ENCODE data around the gene FZD2.
A peak's percentile ranks its signal among the peaks of the same experiment; 100 is the strongest.
"Not testable (repeated sequence)": the region's sequence is repeated elsewhere in the genome, so short reads cannot be mapped to it uniquely, and the experiment has no call there.

FZD2 gene

DNA sequence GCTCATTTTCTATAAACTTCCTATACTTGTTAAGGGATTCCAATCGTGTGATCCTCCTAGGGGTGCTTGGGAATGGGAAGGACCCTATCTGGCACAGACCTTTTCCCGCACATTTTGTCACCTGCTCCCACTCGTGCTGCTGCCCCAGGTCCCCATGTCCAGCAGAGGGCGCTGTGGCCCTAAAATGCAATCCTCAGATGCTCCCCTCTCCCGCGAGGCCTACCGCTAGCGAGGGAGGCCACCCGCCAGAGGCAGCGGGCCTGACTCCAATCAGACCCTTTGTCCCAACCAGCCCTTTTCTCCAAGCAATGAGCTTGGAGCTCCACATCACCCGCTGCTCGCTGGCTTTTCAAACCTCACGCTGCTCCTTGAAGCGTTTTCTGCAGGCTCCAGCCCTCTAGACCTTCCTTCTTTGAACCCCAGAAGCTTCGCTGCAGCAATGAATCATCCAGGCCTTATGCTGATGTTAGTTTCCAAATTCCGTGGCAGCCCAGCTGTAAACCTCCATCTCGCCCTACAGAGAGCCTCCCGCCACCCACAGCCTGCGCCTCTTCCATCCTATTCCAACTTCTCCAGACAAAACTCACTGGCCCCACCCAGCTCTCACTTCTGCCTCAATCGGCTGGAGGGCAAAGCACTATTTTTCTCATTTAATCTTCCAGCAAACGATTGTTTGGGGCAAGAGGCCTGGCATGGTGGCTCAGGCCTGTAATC is 23.6 kb upstream of the FZD2 start:
- H3K4me3 ChIP-seq (ENCODE audit: low read depth in 1 of 5, low read length in 5 of 5), result peak overlapping the region in 4 of 5 donors; percentile 16 to 55 (median 52)
- H3K36me3 ChIP-seq (ENCODE audit: control insufficient read depth in 5 of 5, insufficient read depth in 5 of 5, low read length in 5 of 5), result no peaks in the 10 kb centered on the region
- peaks cover 0 to 2% (median 0%) of the 10 kb centered on the region in 5 donors for H3K27me3 ChIP-seq (ENCODE audit: control insufficient read depth in 5 of 5, insufficient read depth in 4 of 5, low read length in 5 of 5)
- peak overlapping the region in 3 of 5 donors; percentile 38 to 72 (median 54) for H3K9ac ChIP-seq (ENCODE audit: low read length in 5 of 5)
- H3K27ac ChIP-seq (ENCODE audit: low read depth, low read length), result no peak overlapping the region
- H3K9me3 ChIP-seq (ENCODE audit: control insufficient read depth in 5 of 5, low read length in 5 of 5), result no peaks in the 10 kb centered on the region
- H3K4me1 ChIP-seq (ENCODE audit: control insufficient read depth in 5 of 5, insufficient read depth in 5 of 5, low read length in 5 of 5), result peaks cover 2 to 20% (median 18%) of the 10 kb centered on the region in 5 donors

DNA sequence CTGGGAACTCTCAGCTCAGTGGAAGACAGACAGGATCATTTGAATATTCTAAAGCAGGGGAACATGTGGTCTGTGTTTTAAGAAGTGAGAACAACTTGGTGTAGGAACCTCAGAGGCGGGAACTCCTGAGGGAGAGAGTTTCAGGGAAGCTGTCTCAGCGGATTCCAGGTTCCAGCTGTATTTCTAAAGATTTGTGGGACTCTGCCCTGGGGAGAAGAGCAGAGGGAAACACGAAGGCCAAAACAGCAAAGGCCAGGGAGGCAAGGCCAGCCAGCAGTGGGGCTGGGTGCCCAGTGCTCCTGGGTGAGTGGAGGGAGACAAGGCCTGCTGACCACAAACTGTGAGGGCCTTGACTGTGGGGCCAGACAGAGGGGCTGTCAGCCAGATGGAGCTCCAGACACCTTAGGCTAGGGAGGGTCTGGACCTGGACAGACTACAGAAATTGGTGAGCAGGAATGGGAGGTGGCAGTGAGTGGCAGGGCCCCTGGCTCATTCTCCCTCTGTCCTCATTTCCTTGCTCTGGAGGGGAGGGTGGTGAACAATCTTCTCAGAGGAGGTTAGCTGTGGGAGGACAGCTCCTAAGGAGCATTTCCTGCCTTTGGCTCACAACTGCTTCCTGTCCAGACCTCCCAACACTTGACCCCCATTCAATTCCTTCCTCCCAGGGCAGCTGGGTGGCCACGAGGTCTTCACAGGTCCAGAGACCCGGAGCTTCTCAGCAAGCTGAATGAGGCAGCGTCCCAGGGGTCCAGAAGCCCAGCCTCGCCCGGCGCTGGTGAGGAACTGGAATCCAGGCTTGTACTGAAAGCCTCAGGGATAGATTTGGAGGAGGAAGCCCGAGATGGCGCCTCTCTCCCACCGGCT is 21.0 kb upstream of the FZD2 start:
- Histone ChIP-seq H3K4me1 (ENCODE audit: control insufficient read depth in 5 of 5, insufficient read depth in 5 of 5, low read length in 5 of 5) (peaks cover 2 to 20% (median 18%) of the 10 kb centered on the region in 5 donors), H3K36me3 (ENCODE audit: control insufficient read depth in 5 of 5, insufficient read depth in 5 of 5, low read length in 5 of 5) (no peaks in the 10 kb centered on the region), H3K27me3 (ENCODE audit: control insufficient read depth in 5 of 5, insufficient read depth in 4 of 5, low read length in 5 of 5) (peaks cover 0 to 6% (median 2%) of the 10 kb centered on the region in 5 donors), H3K9ac (ENCODE audit: low read length in 5 of 5) (peak overlapping the region in 3 of 5 donors; percentile 0 to 54 (median 32)), H3K27ac (ENCODE audit: low read depth, low read length) (peak overlapping the region; percentile 24), H3K9me3 (ENCODE audit: control insufficient read depth in 5 of 5, low read length in 5 of 5) (no peaks in the 10 kb centered on the region), H3K4me3 (ENCODE audit: low read depth in 1 of 5, low read length in 5 of 5) (peak overlapping the region in 1 of 5 donors; percentile 32)

DNA sequence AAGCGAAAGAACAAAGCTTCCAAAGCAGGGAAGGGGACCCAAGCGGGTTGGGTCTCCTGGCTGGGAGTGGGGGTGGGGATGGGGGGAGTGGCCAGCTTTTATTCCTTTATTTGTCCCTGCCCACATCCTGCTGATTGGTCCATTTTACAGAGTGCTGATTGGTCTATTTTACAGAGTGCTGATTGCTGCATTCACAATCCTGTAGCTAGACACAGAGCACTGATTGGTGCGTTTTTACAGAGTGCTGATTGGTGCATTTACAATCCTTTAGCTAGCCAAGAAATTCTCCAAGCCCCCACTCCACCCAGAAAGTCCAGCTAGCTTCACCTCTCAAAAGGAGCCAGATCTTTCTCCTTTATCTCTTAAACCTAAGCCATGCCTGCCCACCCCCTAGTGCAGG is 19.4 kb upstream of the FZD2 start:
- Histone ChIP-seq H3K27me3 (ENCODE audit: control insufficient read depth in 5 of 5, insufficient read depth in 4 of 5, low read length in 5 of 5) (peaks cover 9 to 13% (median 11%) of the 10 kb centered on the region in 5 donors), H3K4me1 (ENCODE audit: control insufficient read depth in 5 of 5, insufficient read depth in 5 of 5, low read length in 5 of 5) (peaks cover 2 to 20% (median 18%) of the 10 kb centered on the region in 5 donors)
- H3K4me3 ChIP-seq (ENCODE audit: low read depth in 1 of 5, low read length in 5 of 5); H3K9ac ChIP-seq (ENCODE audit: low read length in 5 of 5); H3K9me3 ChIP-seq (ENCODE audit: control insufficient read depth in 5 of 5, low read length in 5 of 5); H3K36me3 ChIP-seq (ENCODE audit: control insufficient read depth in 5 of 5, insufficient read depth in 5 of 5, low read length in 5 of 5); H3K27ac ChIP-seq (ENCODE audit: low read depth, low read length): not testable (repeated sequence)

DNA sequence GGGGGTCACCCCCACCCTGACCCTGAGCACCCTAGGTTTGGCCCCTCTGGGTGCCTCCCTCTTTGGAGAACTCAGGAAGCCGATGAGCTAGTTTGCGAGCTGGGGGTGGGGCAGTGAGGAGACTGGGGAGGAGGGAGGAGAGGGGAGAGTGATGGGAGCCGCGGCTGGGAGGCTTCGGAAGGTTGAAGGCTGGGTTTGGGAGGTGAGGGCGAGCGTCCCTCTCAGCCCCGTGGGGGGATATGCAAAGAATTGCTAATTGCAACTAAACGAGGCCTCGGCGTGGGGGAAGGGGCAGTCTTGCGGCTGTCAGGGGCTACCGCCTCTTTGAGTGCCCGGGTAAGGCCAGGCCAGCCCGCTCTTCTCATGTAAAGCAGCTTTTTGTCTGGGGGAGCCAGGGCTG is 17.6 kb upstream of the FZD2 start:
- Histone ChIP-seq H3K4me1 (ENCODE audit: control insufficient read depth in 5 of 5, insufficient read depth in 5 of 5, low read length in 5 of 5) (peaks cover 2 to 14% (median 9%) of the 10 kb centered on the region in 5 donors), H3K9me3 (ENCODE audit: control insufficient read depth in 5 of 5, low read length in 5 of 5) (no peaks in the 10 kb centered on the region), H3K4me3 (ENCODE audit: low read depth in 1 of 5, low read length in 5 of 5) (no peak overlapping the region), H3K27ac (ENCODE audit: low read depth, low read length) (no peak overlapping the region), H3K9ac (ENCODE audit: low read length in 5 of 5) (no peak overlapping the region), H3K27me3 (ENCODE audit: control insufficient read depth in 5 of 5, insufficient read depth in 4 of 5, low read length in 5 of 5) (peaks cover 10 to 24% (median 11%) of the 10 kb centered on the region in 5 donors), H3K36me3 (ENCODE audit: control insufficient read depth in 5 of 5, insufficient read depth in 5 of 5, low read length in 5 of 5) (no peaks in the 10 kb centered on the region)

DNA sequence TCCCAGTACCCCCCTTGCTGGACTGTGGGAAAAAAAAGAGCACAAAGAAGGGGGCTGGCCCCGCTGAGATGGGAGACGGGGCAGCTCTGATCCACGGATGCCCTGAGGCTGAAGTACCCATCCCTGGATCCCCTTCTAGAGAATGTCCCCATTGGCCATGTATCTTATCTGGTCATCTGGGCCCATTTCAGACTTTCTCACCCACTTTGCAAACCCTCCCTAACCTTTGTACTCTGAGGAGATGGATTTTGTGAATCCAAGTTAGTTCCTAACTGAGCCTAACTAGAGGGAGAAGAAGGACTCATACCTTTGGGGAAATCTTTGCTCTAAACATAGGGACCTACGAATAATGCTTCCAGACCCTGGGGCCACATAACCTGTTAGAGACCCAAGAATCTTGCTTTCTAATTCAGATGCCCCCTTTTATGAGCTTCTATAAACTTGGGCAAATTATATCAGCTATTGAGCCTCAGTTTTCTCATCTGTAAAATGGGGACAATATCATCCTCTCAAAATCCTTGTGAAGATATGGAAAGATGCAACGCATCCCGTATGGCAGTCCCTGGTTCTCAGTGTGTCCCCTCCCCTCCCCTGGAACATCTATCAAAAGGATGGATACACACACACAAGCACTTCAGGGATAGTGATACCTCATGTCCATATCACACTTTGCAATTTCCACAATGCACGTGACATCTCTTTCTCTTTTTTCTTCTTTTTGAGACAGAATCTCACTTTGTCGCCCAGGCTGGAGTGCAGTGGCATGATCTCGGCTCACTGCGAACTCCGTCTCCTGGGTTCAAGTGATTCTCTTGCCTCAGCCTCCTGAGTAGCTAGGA is 16.8 kb upstream of the FZD2 start:
- Histone ChIP-seq H3K27ac (ENCODE audit: low read depth, low read length) (no peak overlapping the region), H3K27me3 (ENCODE audit: control insufficient read depth in 5 of 5, insufficient read depth in 4 of 5, low read length in 5 of 5) (peaks cover 10 to 24% (median 13%) of the 10 kb centered on the region in 5 donors), H3K36me3 (ENCODE audit: control insufficient read depth in 5 of 5, insufficient read depth in 5 of 5, low read length in 5 of 5) (no peaks in the 10 kb centered on the region), H3K9me3 (ENCODE audit: control insufficient read depth in 5 of 5, low read length in 5 of 5) (no peaks in the 10 kb centered on the region), H3K9ac (ENCODE audit: low read length in 5 of 5) (no peak overlapping the region), H3K4me1 (ENCODE audit: control insufficient read depth in 5 of 5, insufficient read depth in 5 of 5, low read length in 5 of 5) (peaks cover 2 to 14% (median 9%) of the 10 kb centered on the region in 5 donors), H3K4me3 (ENCODE audit: low read depth in 1 of 5, low read length in 5 of 5) (no peak overlapping the region)

DNA sequence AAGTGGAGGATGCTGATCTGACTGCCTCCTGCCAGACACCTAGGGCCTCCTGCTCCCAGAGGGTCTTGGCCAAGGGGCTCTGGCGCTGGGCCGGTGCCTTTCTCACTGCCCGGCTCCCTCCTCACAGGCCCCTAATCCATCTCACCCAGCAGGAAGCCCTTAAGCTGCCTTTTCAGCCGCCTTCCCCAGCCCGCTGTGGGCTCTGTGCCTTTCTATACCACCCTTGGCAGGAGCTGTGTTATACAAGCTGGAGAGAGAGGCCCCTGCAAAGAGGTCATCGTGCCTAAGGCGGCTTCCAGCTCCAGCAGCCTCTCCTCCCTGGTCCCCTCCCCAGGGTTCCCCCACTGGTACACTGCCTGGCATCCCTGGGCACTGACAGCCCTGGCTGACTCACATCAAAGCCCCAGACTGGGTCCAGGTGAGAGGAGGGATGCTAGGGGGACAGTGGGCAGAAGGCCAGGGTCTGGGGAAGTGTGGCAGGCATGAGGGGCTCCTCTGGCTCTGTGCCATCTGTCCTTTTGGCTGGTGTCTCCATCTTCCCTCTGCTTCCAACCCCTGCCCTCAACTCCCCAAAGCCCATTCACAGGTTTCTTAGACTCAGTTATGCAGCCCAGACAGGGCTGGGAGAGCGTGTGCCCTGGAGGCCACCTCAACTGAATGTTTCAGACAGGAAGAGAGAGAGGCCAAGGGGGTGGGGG is 15.3 kb upstream of the FZD2 start:
- no peak overlapping the region for H3K4me3 ChIP-seq (ENCODE audit: low read depth in 1 of 5, low read length in 5 of 5)
- peaks cover 0 to 4% (median 0%) of the 10 kb centered on the region in 5 donors for H3K4me1 ChIP-seq (ENCODE audit: control insufficient read depth in 5 of 5, insufficient read depth in 5 of 5, low read length in 5 of 5)
- H3K27ac ChIP-seq (ENCODE audit: low read depth, low read length), result no peak overlapping the region
- H3K9me3 ChIP-seq (ENCODE audit: control insufficient read depth in 5 of 5, low read length in 5 of 5), result peaks cover 0 to 6% (median 0%) of the 10 kb centered on the region in 5 donors
- H3K36me3 ChIP-seq (ENCODE audit: control insufficient read depth in 5 of 5, insufficient read depth in 5 of 5, low read length in 5 of 5), result no peaks in the 10 kb centered on the region
- peaks cover 10 to 28% (median 13%) of the 10 kb centered on the region in 5 donors for H3K27me3 ChIP-seq (ENCODE audit: control insufficient read depth in 5 of 5, insufficient read depth in 4 of 5, low read length in 5 of 5)
- H3K9ac ChIP-seq (ENCODE audit: low read length in 5 of 5), result no peak overlapping the region

DNA sequence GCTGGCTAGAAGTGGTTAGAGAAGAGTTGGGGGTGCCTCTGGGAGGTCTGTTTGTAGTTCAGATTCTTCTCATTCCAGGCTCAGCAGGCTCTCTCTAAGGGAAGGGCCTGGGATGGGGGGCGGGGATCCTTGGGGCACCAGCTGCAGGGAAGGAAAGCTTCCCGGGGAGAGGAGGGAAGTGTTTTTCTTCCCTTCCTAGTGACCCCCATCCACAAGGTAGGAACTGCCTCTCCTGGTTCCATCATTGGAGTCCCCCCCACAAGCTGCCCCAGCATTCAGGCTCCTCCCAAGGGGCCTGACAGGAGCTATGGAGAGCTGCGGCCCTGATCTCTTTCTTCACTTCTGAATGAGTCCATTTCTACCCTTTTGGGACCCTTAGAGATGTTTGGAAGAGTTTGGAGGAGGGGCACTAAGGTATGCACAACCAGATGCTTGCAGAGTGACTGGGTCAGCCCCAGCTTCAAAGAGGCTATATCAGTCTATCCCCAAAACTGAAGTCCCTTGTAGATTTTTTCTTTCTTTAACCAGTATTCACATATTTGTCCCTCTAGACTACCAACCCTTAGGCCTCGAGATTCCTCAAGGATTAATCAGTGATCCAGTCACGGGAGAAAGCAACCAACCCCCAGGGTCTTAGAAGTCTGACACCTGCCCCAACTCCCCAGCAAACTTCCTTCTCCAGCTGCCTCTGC is 13.9 kb upstream of the FZD2 start:
- Histone ChIP-seq H3K27ac (ENCODE audit: low read depth, low read length) (no peak overlapping the region), H3K9me3 (ENCODE audit: control insufficient read depth in 5 of 5, low read length in 5 of 5) (peaks cover 0 to 6% (median 0%) of the 10 kb centered on the region in 5 donors), H3K9ac (ENCODE audit: low read length in 5 of 5) (no peak overlapping the region), H3K36me3 (ENCODE audit: control insufficient read depth in 5 of 5, insufficient read depth in 5 of 5, low read length in 5 of 5) (no peaks in the 10 kb centered on the region), H3K4me3 (ENCODE audit: low read depth in 1 of 5, low read length in 5 of 5) (no peak overlapping the region), H3K4me1 (ENCODE audit: control insufficient read depth in 5 of 5, insufficient read depth in 5 of 5, low read length in 5 of 5) (peaks cover 0 to 10% (median 0%) of the 10 kb centered on the region in 5 donors), H3K27me3 (ENCODE audit: control insufficient read depth in 5 of 5, insufficient read depth in 4 of 5, low read length in 5 of 5) (peaks cover 10 to 28% (median 13%) of the 10 kb centered on the region in 5 donors)

DNA sequence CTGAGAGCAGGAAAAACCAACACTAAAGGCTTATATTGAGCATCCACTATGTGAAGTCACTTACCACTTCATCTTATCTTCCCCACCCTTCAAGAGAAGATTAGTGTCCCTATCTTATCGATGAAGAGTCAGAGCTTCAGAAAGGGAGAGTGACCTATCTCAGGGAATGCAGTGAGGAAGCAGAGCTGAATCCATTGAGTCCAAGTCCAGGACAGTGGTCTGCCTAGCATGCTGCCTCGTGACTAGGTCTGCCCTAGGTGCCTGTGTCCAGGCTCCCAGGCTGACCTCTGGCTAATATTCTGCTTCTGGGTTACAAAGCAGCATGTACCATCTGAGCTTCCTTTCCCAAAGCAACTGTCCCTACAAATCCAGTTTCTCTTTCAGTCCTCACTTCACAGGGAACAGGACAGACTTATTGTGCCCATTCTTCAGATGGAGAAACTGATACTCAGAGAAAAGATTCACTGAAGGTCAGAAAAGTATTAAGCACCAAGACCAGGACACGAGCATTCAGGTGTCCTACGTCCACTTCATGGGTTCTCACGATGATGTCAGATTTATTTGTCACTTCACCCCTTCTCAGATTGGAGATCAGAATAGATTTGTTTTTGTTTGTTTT is 13.3 kb upstream of the FZD2 start:
- H3K9ac ChIP-seq (ENCODE audit: low read length in 5 of 5), result no peak overlapping the region
- peaks cover 10 to 28% (median 13%) of the 10 kb centered on the region in 5 donors for H3K27me3 ChIP-seq (ENCODE audit: control insufficient read depth in 5 of 5, insufficient read depth in 4 of 5, low read length in 5 of 5)
- no peak overlapping the region for H3K4me3 ChIP-seq (ENCODE audit: low read depth in 1 of 5, low read length in 5 of 5)
- peaks cover 0 to 6% (median 0%) of the 10 kb centered on the region in 5 donors for H3K9me3 ChIP-seq (ENCODE audit: control insufficient read depth in 5 of 5, low read length in 5 of 5)
- H3K4me1 ChIP-seq (ENCODE audit: control insufficient read depth in 5 of 5, insufficient read depth in 5 of 5, low read length in 5 of 5), result peaks cover 0 to 10% (median 0%) of the 10 kb centered on the region in 5 donors
- H3K27ac ChIP-seq (ENCODE audit: low read depth, low read length), result no peak overlapping the region
- H3K36me3 ChIP-seq (ENCODE audit: control insufficient read depth in 5 of 5, insufficient read depth in 5 of 5, low read length in 5 of 5), result no peaks in the 10 kb centered on the region

Data from subcutaneous abdominal adipose tissue (tissue), 5 donors.